HG03045 (cell line): ENCODE measurements around the gene CDC42BPB.
"Not testable (repeated sequence)": the region's sequence is repeated elsewhere in the genome, so short reads cannot be mapped to it uniquely, and the experiment has no call there.

Experiments used
- ATAC-seq: cut with Tn5 transposase; IDR thresholded peaks from one replicate; pipeline ENCODE4 v1.9.1; 2021; ENCODE audit warnings: mild to moderate bottlenecking, moderate library complexity; ENCODE audit not compliant: unreplicated experiment

The CDC42BPB gene

GRCh38 chr14:102930753-102931579, 126.4 kb downstream of the CDC42BPB start:
- no peak for ATAC-seq

GRCh38 chr14:102930138-102930752, 127.1 kb downstream of the CDC42BPB start:
- ATAC-seq = no peak

- ATAC-seq = no peak
Measured at GRCh38 chr14:102929241-102930137, 127.9 kb downstream of the CDC42BPB start.

GRCh38 chr14:102928412-102929240, 128.7 kb downstream of the CDC42BPB start:
- ATAC-seq = peak; percentile 45

GRCh38 chr14:102927878-102928411, 129.4 kb downstream of the CDC42BPB start:
- peak; percentile 6 for ATAC-seq

- ATAC-seq = no peak
Measured at GRCh38 chr14:102927346-102927877, 129.9 kb downstream of the CDC42BPB start.

GRCh38 chr14:102926840-102927239, 130.5 kb downstream of the CDC42BPB start:
- not testable (repeated sequence) for ATAC-seq

- ATAC-seq = no peak
Measured at GRCh38 chr14:102926104-102926503, 131.2 kb downstream of the CDC42BPB start.

GRCh38 chr14:102925646-102926045, 131.7 kb downstream of the CDC42BPB start:
- ATAC-seq = no peak

GRCh38 chr14:102924632-102925588, 132.4 kb downstream of the CDC42BPB start:
- no peak for ATAC-seq

- ATAC-seq = no peak
Measured at GRCh38 chr14:102923925-102924486, 133.3 kb downstream of the CDC42BPB start.

- no peak for ATAC-seq
Measured at GRCh38 chr14:102923201-102923924, 134.0 kb downstream of the CDC42BPB start.

- no peak for ATAC-seq
Measured at GRCh38 chr14:102922490-102923200, 134.7 kb downstream of the CDC42BPB start, which contains the start of gene AMN. Gene AMN (plus strand): TSS chr14:102922663. CDS start chr14:102922689, 26 bp downstream.

GRCh38 chr14:102920998-102921304, 136.4 kb downstream of the CDC42BPB start:
- ATAC-seq = no peak

GRCh38 chr14:102920273-102920997, 136.9 kb downstream of the CDC42BPB start:
- ATAC-seq = no peak

- no peak for ATAC-seq
Measured at GRCh38 chr14:102918438-102918837, 138.9 kb downstream of the CDC42BPB start.
